ENCODE results near the gene HIF3A.
"Not testable (repeated sequence)": the region's sequence is repeated elsewhere in the genome, so short reads cannot be mapped to it uniquely, and the experiment has no call there.

The HIF3A gene

GRCh38 chr19:46294494-46294893 is 2.3 kb upstream of the HIF3A start:
- no peak for DNase-seq (ENCODE audit: low read depth, low spot score)

- DNase-seq (ENCODE audit: low read depth, low spot score), result no peak
Observed at GRCh38 chr19:46295401-46296201, 1.2 kb upstream of the HIF3A start.

- DNase-seq (ENCODE audit: low read depth, low spot score), result no peak
Observed at GRCh38 chr19:46296202-46296480, 701 bp upstream of the HIF3A start.

DNA sequence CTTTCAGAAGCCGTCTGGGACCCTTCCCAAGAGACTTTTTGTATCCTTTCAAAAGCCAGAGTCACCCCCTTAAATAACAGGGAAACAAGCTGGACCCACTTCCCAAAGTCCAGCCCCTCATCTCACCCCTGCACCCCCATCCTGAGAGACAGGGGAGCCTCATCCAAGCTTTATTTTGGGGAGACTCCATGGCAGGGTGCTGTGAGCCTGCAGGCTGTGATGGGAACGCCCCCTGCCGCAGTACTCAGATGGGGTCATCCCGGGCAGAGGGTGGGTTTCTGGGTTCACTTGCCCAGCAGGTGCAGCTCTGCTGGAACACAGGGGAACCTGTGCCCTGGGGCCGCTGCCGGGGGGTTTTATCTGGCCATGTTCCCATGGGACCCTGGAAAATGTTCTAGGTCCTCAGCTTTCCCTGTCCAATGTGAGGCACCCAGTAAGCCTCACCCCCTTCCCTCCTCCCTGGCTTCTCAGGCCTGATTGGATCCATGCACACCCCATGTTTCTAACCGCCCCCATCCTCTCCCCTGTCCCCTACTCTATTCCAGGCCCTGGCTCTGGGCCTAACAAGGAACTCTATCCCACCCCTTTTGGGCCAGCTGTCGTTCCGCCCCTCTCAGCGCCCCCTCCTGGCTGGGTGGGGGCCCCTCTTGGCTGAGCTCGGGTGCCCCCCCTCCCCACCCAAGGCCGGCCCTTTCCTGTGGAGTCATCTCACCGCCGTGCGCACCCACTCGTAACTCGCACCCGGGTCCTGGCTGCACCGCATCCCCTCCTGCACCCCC is 1.0 kb downstream of the HIF3A start:
- peak; percentile 42 for DNase-seq (ENCODE audit: low read depth, low spot score)

DNA sequence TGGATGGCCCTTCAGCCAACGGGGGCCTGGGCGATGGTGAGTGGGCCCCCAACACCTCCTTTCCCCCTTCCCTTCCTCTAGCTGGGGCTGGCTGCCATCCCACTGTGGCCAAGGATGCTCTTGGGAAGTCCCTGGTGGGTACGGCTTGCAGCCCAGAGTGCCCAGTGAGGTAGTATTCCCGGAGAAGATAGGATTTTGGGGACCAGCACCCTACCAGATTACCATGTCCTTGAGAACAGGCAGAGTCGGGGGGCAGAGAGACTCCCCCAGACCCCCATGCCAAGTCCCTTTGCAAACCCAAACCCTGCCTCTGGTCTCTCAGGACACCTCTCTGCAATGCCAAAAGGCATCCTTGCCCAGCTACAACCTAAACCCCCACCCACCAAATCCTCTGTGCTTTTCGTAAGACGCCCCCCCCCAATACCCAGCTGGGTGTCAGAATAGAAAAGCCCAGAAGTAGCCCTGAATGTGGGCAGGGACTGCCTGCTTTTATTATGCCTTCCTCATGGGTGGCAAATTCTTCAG is 1.7 kb downstream of the HIF3A start:
- no peak for DNase-seq (ENCODE audit: low read depth, low spot score)

DNA sequence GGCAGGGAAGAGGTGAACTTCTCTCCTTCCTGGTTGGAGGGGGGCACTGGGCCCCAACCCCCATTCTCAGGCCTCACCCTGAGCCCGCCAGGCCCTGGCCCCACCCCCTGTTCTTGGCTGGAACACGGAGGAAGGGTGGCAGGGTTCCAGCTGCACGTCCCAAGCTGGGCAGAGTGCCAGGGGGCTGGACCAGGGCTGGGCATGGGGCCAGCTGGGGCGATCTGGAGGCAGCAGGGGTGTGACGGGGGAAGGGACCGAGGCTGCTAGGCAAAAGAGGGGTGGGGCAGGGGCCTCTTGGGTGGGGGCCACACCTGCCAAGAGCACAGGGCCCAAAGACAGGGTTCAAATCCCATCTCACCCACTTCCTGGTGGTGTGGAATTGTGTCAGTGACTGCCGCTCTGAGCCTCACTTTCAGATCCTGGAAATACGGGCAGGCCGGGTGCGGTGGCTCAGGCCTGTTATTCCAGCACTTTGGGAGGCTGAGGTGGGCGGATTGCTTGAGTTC is 2.2 kb downstream of the HIF3A start:
- peak; percentile 97 for DNase-seq (ENCODE audit: low read depth, low spot score)

DNA sequence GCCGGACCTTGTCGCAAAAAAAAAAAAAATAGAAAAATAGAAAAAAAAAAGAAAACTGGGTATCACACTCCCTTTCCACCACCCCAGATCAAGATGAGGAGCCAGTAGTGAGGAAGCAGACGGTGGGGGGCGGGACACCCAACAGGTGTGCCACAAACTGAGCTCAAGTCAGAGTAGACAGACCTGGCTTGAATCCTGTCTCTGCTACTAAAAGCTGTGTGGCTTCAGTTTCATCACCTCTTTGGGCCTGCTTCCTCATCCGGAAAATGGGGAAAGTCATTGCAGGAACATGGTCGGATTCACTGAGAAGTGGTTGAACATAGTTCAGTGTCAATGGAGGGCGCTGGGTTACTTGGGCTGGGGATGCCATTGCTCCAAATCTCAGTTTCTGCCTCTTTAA is 2.9 kb downstream of the HIF3A start:
- DNase-seq (ENCODE audit: low read depth, low spot score), result peak; percentile 31

DNA sequence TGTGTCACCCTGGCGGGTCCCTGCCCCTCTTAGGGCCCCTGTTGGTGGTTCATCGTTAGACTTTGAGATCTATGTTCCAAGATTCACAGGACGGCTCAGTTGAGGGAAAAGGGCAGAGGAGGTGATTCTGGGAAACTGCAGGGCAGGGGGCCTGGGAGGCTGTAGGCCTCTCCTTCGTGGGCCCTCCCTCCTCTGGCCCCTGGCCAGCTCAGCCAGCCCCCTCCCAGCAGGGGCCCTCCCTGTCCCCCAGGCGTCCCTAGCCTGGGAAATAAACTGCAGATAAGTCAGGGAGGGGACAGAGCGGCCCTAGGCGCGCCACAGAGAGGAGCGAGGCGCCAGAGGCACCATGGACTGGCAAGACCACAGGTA is 6.5 kb downstream of the HIF3A start:
- DNase-seq (ENCODE audit: low read depth, low spot score), result no peak

DNA sequence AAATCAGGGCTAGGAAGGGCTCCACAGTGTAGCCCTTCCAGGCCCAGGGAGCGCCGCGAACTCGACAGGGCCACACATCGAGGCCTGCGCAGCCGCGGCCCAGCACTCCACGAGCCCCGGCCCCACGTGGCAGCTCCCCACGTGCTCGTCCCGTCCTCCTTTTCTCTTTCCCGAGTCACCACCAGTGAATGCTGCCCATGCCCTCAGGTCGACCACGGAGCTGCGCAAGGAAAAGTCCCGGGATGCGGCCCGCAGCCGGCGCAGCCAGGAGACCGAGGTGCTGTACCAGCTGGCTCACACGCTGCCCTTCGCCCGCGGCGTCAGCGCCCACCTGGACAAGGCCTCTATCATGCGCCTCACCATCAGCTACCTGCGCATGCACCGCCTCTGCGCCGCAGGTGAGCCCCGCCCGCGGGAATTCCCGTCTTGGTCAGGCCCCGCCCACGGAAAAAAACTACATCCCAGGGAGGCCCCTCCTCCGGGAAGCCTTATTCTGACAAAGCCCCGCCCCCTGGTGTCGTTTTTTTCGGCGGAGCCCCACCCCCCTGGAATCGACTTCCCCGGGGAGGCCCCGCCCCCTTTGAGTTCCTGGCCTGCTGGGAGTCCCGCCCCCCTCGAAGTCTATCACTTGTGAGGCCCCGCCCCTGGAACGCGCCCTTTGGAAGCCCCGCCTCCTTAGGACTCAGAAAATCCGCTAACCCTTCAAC is 7.0 kb downstream of the HIF3A start:
- DNase-seq (ENCODE audit: low read depth, low spot score), result peak; percentile 52

DNA sequence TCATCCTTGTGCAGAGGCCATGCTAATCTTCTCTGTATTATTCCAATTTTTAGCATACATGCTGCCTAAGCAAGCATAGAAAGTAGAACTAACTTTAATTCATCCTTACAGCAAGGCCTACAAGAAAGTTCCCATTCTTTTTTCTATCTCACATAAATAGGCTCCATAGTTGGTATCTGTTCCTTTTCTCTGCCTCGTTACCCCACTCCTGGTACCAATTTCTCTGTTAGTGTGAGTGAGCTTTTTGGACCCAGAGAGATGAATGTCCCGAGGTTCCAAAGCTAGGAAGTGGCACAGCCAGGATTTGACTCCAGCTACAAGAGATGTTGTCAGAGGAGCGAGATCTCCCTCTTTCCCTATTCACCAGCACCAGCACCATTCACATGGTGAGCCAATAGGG is 9.7 kb downstream of the HIF3A start:
- DNase-seq (ENCODE audit: low read depth, low spot score), result no peak

DNA sequence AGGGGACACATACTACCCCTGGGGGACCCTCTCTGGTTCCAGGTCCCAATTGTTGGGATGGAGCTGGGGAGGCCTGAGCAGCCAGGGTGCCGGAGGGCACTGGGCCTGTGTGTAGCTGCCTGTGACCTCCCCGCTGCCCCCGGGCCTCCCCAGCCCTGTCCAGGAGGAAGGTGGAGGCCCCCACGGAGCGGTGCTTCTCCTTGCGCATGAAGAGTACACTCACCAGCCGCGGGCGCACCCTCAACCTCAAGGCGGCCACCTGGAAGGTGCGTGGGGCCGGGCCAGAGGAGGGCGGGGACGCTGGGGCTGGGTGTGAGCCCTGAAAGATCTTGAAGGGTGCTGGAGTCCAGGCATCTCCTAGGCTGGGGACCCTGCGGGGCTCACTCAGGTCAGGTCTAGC is 11.7 kb downstream of the HIF3A start:
- no peak for DNase-seq (ENCODE audit: low read depth, low spot score)

GRCh38 chr19:46309056-46309455 is 12.2 kb downstream of the HIF3A start:
- no peak for DNase-seq (ENCODE audit: low read depth, low spot score)

- no peak for DNase-seq (ENCODE audit: low read depth, low spot score)
Observed at GRCh38 chr19:46311444-46311843, 14.6 kb downstream of the HIF3A start.

DNA sequence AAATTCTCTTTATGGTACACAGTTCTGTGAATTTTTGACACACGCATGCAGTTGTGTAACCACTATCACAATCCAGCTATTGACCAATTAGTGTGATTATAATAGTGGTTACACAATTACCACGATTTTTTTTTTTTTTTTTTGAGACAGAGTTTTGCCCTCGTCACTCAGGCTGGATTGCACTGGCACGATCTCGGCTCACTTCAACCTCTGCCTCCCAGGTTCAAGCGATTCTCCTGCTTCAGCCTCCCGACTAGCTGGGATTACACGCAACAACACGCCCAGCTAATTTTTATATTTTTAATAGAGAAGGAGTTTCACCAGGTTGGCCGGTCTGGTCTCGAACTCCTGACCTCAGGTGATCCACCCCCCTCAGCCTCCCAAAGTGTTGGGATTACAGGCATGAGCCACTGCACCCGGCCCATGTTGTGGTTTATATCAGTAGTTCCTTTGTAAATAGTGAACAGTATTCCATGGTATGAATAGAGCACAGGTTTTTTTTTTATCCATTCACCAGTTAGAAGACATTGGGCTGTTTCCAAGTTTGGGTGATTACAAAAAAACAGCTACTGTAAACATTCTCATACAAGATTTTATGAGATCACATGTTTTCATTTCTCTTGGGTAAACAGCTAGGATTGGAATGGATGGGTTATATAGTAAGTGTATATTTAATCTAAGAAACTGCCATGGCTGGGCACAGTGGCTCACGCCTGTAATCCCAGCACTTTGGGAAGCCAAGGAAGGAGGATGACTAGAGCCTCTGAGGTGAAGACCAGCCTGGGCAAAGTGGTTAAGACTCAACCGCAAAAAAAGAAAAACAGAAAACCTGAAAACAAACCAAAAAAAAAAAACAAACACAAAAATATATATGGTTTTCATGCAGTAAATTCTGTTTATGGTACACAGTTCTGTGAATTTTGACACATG is 17.0 kb downstream of the HIF3A start:
- not testable (repeated sequence) for DNase-seq (ENCODE audit: low read depth, low spot score)

- no peak for DNase-seq (ENCODE audit: low read depth, low spot score)
Observed at GRCh38 chr19:46317339-46317738, 20.5 kb downstream of the HIF3A start.

DNA sequence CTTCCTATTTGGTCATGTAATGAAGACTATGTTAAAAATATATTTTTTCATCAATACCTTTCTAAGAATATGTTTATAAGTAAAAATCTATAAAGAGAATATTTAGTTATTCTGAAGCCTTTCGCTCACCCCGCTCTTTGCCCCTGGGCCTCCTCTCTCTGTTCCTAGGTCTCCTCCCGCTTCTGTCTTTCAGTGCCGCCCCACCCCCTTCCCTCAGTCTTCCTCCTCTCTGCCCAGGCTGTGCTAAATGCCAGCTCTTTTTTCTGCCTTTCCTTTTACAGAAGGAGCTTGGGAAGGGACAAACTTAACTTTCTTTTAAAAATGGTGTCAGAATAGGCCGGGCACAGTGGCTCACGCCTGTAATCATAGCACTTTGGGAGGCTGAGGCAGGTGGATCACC is 22.8 kb downstream of the HIF3A start:
- no peak for DNase-seq (ENCODE audit: low read depth, low spot score)

DNA sequence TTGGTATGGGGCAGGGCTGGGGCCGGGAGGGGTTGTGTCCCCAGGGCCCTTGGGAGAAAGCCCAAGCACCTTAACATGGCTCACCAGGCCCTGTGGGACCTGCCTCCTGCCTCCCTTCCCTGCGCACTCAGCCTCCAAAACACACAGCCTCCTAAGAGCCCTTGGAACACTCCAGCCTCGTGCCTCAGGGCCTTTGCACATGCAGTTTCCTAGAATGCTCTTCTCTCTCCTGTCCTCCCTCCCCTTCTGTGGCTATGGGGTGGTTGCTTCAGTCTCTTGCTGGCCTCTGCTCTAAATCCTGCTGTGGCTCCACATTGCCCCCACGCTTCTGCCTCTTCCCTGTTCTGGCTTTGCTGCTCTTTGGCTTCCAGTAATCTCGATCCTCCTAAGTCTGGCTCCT is 23.7 kb downstream of the HIF3A start:
- no peak for DNase-seq (ENCODE audit: low read depth, low spot score)

- DNase-seq (ENCODE audit: low read depth, low spot score), result no peak
Observed at GRCh38 chr19:46321653-46322052, 24.8 kb downstream of the HIF3A start.

- not testable (repeated sequence) for DNase-seq (ENCODE audit: low read depth, low spot score)
Observed at GRCh38 chr19:46323227-46323626, 26.4 kb downstream of the HIF3A start.

DNA sequence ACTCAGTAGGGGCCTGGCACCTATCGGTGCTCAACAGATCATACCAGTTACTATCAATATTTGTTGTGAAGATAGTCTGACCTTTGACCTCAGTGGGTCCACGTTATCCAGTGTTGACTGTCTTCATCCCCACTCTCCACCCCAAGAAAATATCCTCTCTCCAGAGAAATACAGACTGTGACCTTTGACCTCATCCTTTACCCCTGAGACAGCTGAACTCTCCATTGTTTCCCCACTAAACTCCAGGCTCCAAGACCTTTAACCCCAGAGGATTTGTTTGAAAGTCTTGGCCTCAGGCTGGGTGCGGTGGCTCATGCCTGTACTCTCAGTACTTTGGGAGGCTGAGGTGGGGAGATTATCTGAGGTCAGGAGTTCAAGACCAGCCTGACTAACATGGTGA is 27.4 kb downstream of the HIF3A start:
- no peak for DNase-seq (ENCODE audit: low read depth, low spot score)

DNA sequence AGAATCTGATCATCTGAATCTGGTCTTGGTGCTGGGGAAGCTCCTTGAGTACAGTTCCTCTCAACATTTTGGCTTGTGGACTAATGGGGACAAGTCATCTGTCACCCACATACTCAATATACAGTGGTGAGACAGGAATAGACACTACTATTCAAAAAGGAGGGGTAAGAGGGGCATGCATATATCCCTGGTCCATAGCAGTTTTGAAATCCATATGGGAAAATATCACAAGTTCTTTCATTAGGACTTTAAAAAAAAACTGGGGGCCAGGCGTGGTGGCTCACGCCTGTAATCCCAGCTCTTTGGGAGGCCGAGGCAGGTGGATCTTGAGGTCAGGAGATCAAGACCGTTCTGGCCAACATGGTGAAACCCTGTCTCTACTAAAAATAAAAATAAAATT is 29.8 kb downstream of the HIF3A start:
- no peak for DNase-seq (ENCODE audit: low read depth, low spot score)
